HepG2 (cell line): Measurements from ENCODE around the gene RGN. TPM values are rescaled to one million over a fixed set of nuclear protein-coding genes. Genes with fewer than 3 reads are reported as not detected.

Experiments
- CREB1 ChIP-seq, 2 experiments: fragments of 450-650 bp in 1 of 2; IDR thresholded peaks; 2 replicates each; pipeline ENCODE4 v1.6.1; 2016 to 2017; ENCODE audit warnings: control low read depth in 1 of 2, mild to moderate bottlenecking in 1 of 2, missing compliant biosample characterization in 1 of 2, missing genetic modification characterization in 1 of 2
- EEA1 ChIP-seq: sonication (generic); formaldehyde crosslinking; IDR thresholded peaks from 2 replicates; pipeline ENCODE4 v1.5.1; 2020; ENCODE audit warnings: mild to moderate bottlenecking, missing genetic modification reagents, borderline replicate concordance
- NCOR1 ChIP-seq: fragments of 200-600 bp; sonication (generic); IDR thresholded peaks from 2 replicates; pipeline ENCODE4 v1.7.0; 2017; ENCODE audit warnings: antibody characterized with exemption, low read length, borderline replicate concordance
- PAX8 ChIP-seq: sonication (generic); formaldehyde crosslinking; IDR thresholded peaks from 2 replicates; pipeline ENCODE4 v1.8.0; 2022; ENCODE audit warnings: mild to moderate bottlenecking, missing genetic modification reagents, borderline replicate concordance
- RFXAP ChIP-seq: sonication (generic); formaldehyde crosslinking; IDR thresholded peaks from 2 replicates; pipeline ENCODE4 v1.4.0; 2020; ENCODE audit warnings: missing genetic modification reagents, borderline replicate concordance
- TEAD3 ChIP-seq: optimal IDR thresholded peaks from 2 replicates; pipeline ENCODE3; 2016; ENCODE audit warnings: borderline replicate concordance
- YY1 ChIP-seq: IDR thresholded peaks from 2 replicates; pipeline ENCODE4 v1.6.1; 2011; ENCODE audit warnings: low read length, low read depth, moderate library complexity, mild to moderate bottlenecking; ENCODE audit not compliant: insufficient read depth, insufficient replicate concordance
- ZBTB3 ChIP-seq: sonication (generic); formaldehyde crosslinking; IDR thresholded peaks from 2 replicates; pipeline ENCODE4 v1.4.0; 2020; ENCODE audit warnings: low read depth, mild to moderate bottlenecking, moderate library complexity, missing genetic modification reagents, borderline replicate concordance
- ZMYM3 ChIP-seq: sonication (generic); formaldehyde crosslinking; IDR thresholded peaks from 2 replicates; pipeline ENCODE4 v1.5.1; 2020; ENCODE audit warnings: mild to moderate bottlenecking, missing genetic modification reagents
- ZNF30 ChIP-seq: sonication (generic); formaldehyde crosslinking; IDR thresholded peaks from 2 replicates; pipeline ENCODE4 v1.5.0; 2020; ENCODE audit warnings: mild to moderate bottlenecking, missing genetic modification reagents
- ZNF549 ChIP-seq: sonication (generic); formaldehyde crosslinking; IDR thresholded peaks from 2 replicates; pipeline ENCODE4 v1.5.0; 2020; ENCODE audit warnings: missing genetic modification reagents
- ZZZ3 ChIP-seq: sonication (generic); formaldehyde crosslinking; IDR thresholded peaks from 2 replicates; pipeline ENCODE4 v1.4.0; 2020; ENCODE audit warnings: missing genetic modification reagents, mild to moderate bottlenecking, borderline replicate concordance
- polyA plus RNA-seq, 8 experiments: library from polyadenylated mRNA; depleted of rRNA in 3 of 8; stranded (reverse) in 7 of 8; unstranded in 1 of 8; fragments of >200 nt; fragmentation: Illumina TruSeq in 4 of 8; extraction: Trizol in 4 of 8; gene quantifications; 2 replicates each; pipeline versions ENCODE4 v1.2.1 to v1.2.3, GENCODE V29; 2011 to 2016; ENCODE audit warnings: low read depth in 4 of 8, missing spikeins in 1 of 8, mixed read lengths in 1 of 8; ENCODE audit not compliant: insufficient read depth in 1 of 8
- total RNA-seq, 5 experiments: library from RNA; depleted of rRNA; stranded (reverse); fragments of >200 nt; fragmentation: Illumina TruSeq; extraction: Trizol; gene quantifications; 2 replicates each; pipeline ENCODE4 v1.2.3, GENCODE V29; 2016; ENCODE audit warnings: low read depth in 1 of 5
- TF ChIP-seq, protein P1 (sequence below): sonication (generic); formaldehyde crosslinking; IDR thresholded peaks from 2 replicates; pipeline ENCODE4 v1.8.1; 2023; ENCODE audit warnings: mild to moderate bottlenecking, moderate library complexity, missing genetic modification reagents
- TF ChIP-seq, protein P2 (sequence below): sonication (generic); formaldehyde crosslinking; IDR thresholded peaks from 2 replicates; pipeline ENCODE4 v1.5.1; 2020; ENCODE audit warnings: mild to moderate bottlenecking, moderate library complexity, missing genetic modification reagents
- TF ChIP-seq, protein P3 (sequence below): sonication (generic); formaldehyde crosslinking; IDR thresholded peaks from 2 replicates; pipeline ENCODE4 v1.4.0; 2020; ENCODE audit warnings: missing genetic modification reagents, mild to moderate bottlenecking, borderline replicate concordance
- TF ChIP-seq, protein P4 (sequence below): sonication (generic); formaldehyde crosslinking; IDR thresholded peaks from 2 replicates; pipeline ENCODE4 v1.5.1; 2020; ENCODE audit warnings: mild to moderate bottlenecking, missing genetic modification reagents, borderline replicate concordance
- TF ChIP-seq, protein P5 (sequence below): sonication (generic); formaldehyde crosslinking; IDR thresholded peaks from 2 replicates; pipeline ENCODE4 v1.5.1; 2020; ENCODE audit warnings: missing genetic modification reagents, mild to moderate bottlenecking, borderline replicate concordance

Gene RGN
- total and polyA plus RNA-seq, 2 of the 13 experiments (the other 11 are each of a cell fraction or from before 2014, with no cell fraction given): 19.6 to 74.4 TPM

DNA sequence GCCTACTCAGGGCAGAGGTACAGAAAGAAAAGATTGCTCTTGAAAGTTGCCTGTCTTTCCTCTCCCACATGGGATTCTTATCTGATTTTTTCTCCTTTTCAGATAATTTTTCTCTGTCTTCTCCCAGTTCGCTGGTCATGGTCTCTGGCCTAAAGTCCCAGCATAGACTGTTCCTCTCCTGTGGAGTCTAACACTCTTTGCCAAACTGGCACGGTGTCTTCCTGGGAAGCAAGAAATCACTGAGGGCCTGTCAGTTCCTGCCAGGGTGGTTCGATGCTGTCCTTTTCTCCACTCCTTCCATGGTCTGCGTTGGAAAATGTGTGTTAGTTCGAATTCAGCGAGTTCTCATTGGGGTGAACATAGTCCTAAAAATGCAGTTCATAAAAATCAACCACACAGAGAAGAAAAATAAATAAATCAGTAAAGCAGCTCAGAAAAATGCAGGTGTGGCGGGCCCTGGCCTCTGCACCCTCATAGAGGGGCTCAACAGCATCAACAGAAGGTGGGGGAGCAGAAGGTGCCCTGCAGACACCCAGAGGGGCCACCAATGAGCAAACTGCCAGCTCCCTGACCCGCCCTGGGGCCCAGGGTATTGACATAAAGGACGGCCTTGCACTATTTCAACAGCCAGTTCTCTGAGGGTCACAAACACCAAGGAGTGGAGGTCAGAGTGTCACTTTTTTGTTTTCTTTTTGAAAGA, 2.1 kb downstream of the RGN start (continued):
- TF ChIP-seq, protein P1, sequence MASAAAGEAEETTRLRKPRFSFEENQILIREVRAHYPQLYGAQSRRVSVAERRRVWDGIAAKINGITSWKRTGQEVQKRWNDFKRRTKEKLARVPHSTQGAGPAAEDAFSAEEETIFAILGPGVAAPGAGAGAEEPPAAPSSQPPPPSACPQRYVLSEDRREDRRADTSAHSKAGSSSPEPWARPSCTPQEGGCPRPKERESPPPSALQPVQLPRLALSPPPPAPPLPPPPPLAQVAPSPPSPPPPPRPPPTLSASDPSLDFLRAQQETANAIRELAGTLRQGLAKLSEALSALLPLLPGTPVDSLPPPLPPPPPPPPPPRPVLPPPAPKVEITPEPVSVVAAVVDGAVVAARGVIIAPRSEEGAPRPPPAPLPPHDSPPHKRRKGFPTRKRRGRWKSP (CRISPR knock-in tag): 0 out of 2 replicates have a peak, but pooled peaks have one; percentile 25
- no peak for TF ChIP-seq ZNF30
- TF ChIP-seq RFXAP (CRISPR knock-in tag): no peak; the same call in 1 of the 2 replicates
- TF ChIP-seq ZNF549 (CRISPR knock-in tag): no peak
- no peak for TF ChIP-seq YY1
- TF ChIP-seq EEA1 (CRISPR knock-in tag): no peak
- TF ChIP-seq NCOR1: peak; percentile 80; the same call in 1 of the 2 replicates
- TF ChIP-seq TEAD3 (CRISPR knock-in tag): peak; percentile 12
- TF ChIP-seq, protein P2, sequence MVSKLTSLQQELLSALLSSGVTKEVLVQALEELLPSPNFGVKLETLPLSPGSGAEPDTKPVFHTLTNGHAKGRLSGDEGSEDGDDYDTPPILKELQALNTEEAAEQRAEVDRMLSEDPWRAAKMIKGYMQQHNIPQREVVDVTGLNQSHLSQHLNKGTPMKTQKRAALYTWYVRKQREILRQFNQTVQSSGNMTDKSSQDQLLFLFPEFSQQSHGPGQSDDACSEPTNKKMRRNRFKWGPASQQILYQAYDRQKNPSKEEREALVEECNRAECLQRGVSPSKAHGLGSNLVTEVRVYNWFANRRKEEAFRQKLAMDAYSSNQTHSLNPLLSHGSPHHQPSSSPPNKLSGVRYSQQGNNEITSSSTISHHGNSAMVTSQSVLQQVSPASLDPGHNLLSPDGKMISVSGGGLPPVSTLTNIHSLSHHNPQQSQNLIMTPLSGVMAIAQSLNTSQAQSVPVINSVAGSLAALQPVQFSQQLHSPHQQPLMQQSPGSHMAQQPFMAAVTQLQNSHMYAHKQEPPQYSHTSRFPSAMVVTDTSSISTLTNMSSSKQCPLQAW (CRISPR knock-in tag): peak; percentile 22; the same call in 1 of the 2 replicates
- TF ChIP-seq ZMYM3: no peak
- TF ChIP-seq, protein P3, sequence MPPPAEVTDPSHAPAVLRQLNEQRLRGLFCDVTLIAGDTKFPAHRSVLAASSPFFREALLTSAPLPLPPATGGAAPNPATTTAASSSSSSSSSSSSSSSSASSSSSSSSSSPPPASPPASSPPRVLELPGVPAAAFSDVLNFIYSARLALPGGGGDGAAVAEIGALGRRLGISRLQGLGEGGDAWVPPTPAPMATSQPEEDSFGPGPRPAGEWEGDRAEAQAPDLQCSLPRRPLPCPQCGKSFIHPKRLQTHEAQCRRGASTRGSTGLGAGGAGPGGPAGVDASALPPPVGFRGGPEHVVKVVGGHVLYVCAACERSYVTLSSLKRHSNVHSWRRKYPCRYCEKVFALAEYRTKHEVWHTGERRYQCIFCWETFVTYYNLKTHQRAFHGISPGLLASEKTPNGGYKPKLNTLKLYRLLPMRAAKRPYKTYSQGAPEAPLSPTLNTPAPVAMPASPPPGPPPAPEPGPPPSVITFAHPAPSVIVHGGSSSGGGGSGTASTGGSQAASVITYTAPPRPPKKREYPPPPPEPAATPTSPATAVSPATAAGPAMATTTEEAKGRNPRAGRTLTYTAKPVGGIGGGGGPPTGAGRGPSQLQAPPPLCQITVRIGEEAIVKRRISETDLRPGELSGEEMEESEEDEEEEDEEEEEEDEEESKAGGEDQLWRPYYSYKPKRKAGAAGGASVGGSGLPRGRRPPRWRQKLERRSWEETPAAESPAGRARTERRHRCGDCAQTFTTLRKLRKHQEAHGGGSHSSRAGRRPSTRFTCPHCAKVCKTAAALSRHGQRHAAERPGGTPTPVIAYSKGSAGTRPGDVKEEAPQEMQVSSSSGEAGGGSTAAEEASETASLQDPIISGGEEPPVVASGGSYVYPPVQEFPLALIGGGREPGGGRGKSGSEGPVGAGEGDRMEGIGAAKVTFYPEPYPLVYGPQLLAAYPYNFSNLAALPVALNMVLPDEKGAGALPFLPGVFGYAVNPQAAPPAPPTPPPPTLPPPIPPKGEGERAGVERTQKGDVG (CRISPR knock-in tag): no peak
- TF ChIP-seq ZZZ3: no peak
- no peak for TF ChIP-seq ZBTB3 (CRISPR knock-in tag)
- no peak for TF ChIP-seq PAX8 (CRISPR knock-in tag)
- TF ChIP-seq, protein P4, sequence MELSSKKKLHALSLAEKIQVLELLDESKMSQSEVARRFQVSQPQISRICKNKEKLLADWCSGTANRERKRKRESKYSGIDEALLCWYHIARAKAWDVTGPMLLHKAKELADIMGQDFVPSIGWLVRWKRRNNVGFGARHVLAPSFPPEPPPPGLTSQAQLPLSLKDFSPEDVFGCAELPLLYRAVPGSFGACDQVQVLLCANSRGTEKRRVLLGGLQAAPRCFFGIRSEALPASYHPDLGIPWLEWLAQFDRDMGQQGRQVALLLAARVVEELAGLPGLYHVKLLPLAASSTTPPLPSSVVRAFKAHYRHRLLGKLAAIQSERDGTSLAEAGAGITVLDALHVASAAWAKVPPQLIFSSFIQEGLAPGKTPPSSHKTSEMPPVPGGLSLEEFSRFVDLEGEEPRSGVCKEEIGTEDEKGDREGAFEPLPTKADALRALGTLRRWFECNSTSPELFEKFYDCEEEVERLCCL (CRISPR knock-in tag): no peak
- TF ChIP-seq, protein P5, sequence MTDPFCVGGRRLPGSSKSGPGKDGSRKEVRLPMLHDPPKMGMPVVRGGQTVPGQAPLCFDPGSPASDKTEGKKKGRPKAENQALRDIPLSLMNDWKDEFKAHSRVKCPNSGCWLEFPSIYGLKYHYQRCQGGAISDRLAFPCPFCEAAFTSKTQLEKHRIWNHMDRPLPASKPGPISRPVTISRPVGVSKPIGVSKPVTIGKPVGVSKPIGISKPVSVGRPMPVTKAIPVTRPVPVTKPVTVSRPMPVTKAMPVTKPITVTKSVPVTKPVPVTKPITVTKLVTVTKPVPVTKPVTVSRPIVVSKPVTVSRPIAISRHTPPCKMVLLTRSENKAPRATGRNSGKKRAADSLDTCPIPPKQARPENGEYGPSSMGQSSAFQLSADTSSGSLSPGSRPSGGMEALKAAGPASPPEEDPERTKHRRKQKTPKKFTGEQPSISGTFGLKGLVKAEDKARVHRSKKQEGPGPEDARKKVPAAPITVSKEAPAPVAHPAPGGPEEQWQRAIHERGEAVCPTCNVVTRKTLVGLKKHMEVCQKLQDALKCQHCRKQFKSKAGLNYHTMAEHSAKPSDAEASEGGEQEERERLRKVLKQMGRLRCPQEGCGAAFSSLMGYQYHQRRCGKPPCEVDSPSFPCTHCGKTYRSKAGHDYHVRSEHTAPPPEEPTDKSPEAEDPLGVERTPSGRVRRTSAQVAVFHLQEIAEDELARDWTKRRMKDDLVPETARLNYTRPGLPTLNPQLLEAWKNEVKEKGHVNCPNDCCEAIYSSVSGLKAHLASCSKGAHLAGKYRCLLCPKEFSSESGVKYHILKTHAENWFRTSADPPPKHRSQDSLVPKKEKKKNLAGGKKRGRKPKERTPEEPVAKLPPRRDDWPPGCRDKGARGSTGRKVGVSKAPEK (CRISPR knock-in tag): no peak
- TF ChIP-seq CREB1 (IDR thresholded peaks at IDR 0.05): peak; percentile 78; the same call in 1 of the 2 replicates
- peak; percentile 78; the same call in 1 of the 2 replicates for TF ChIP-seq CREB1 (CRISPR knock-in tag; IDR thresholded peaks at IDR 0.05)
